ENCODE results near the gene RYR2.
A peak's percentile ranks its signal among the peaks of the same experiment; 100 is the strongest.

The RYR2 gene

GRCh38 chr1:237640966-237641365 is 599.0 kb downstream of the RYR2 start:
- no peak for TF ChIP-seq CTCF (IDR thresholded peaks at IDR 0.05; ENCODE audit: insufficient read depth, low read depth, low read length, missing control alignments)
- no peak overlapping the region for H3K4me3 ChIP-seq (ENCODE audit: low read length)
- DNase-seq (ENCODE audit: low read depth): no peak

GRCh38 chr1:237650809-237651208 is 608.8 kb downstream of the RYR2 start:
- no peak for DNase-seq (ENCODE audit: low read depth)

GRCh38 chr1:237655778-237656177 is 613.8 kb downstream of the RYR2 start:
- no peak overlapping the region for H3K4me3 ChIP-seq (ENCODE audit: low read length)
- DNase-seq (ENCODE audit: low read depth): no peak
- no peak for TF ChIP-seq CTCF (IDR thresholded peaks at IDR 0.05; ENCODE audit: insufficient read depth, low read depth, low read length, missing control alignments)

More at GRCh38 chr1:237650809-237651208, 608.8 kb downstream of the RYR2 start:
- TF ChIP-seq CTCF (IDR thresholded peaks at IDR 0.05; ENCODE audit: insufficient read depth, low read depth, low read length, missing control alignments): no peak
- no peak overlapping the region for H3K4me3 ChIP-seq (ENCODE audit: low read length)

GRCh38 chr1:237664348-237664747 is 622.4 kb downstream of the RYR2 start:
- DNase-seq (ENCODE audit: low read depth): no peak
- TF ChIP-seq CTCF (IDR thresholded peaks at IDR 0.05; ENCODE audit: insufficient read depth, low read depth, low read length, missing control alignments): no peak
- H3K4me3 ChIP-seq (ENCODE audit: low read length): no peak overlapping the region

- DNase-seq (ENCODE audit: low read depth): peak; percentile 21
- H3K4me3 ChIP-seq (ENCODE audit: low read length): no peak overlapping the region
- TF ChIP-seq CTCF (IDR thresholded peaks at IDR 0.05; ENCODE audit: insufficient read depth, low read depth, low read length, missing control alignments): no peak
Measured at GRCh38 chr1:237670302-237670701, 628.3 kb downstream of the RYR2 start.

- no peak for DNase-seq (ENCODE audit: low read depth)
- TF ChIP-seq CTCF (IDR thresholded peaks at IDR 0.05; ENCODE audit: insufficient read depth, low read depth, low read length, missing control alignments): no peak
Measured at GRCh38 chr1:237671262-237671661, 629.3 kb downstream of the RYR2 start.

GRCh38 chr1:237671935-237672334 is 630.0 kb downstream of the RYR2 start:
- no peak for DNase-seq (ENCODE audit: low read depth)
- TF ChIP-seq CTCF (IDR thresholded peaks at IDR 0.05; ENCODE audit: insufficient read depth, low read depth, low read length, missing control alignments): no peak
- H3K4me3 ChIP-seq (ENCODE audit: low read length): no peak overlapping the region

More at GRCh38 chr1:237671262-237671661, 629.3 kb downstream of the RYR2 start:
- H3K4me3 ChIP-seq (ENCODE audit: low read length): no peak overlapping the region

Data from epithelial cell of esophagus (primary cell).